ENCODE results near the gene OSTN.
"Not testable (repeated sequence)": the region's sequence is repeated elsewhere in the genome, so short reads cannot be mapped to it uniquely, and the experiment has no call there.

Gene OSTN

DNA sequence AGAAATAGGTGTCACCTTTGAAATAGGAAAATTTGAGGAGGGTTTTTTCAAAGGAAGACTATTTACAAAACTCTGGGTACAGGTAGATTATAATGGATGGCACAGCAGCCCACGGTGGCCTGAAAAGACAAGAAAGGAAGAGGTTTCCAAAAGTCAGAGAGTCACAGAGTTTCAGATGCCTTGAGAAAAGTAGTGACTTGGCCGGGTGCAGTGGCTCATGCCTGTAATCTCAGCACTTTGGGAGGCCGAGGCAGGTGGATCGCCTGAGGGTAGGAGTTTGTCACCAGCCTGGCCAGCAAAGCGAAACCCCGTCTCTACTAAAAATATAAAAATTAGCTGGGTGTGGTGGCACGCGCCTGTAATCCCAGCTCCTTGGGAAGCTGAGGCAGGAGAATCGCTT lies 35.2 kb downstream of the OSTN start:
- Histone ChIP-seq H3K4me1 (ENCODE audit: control insufficient read depth, insufficient read depth, low read length) (peaks cover 38% of the 10 kb centered on the region), H3K27ac (ENCODE audit: low read depth, low read length) (no peak overlapping the region)

DNA sequence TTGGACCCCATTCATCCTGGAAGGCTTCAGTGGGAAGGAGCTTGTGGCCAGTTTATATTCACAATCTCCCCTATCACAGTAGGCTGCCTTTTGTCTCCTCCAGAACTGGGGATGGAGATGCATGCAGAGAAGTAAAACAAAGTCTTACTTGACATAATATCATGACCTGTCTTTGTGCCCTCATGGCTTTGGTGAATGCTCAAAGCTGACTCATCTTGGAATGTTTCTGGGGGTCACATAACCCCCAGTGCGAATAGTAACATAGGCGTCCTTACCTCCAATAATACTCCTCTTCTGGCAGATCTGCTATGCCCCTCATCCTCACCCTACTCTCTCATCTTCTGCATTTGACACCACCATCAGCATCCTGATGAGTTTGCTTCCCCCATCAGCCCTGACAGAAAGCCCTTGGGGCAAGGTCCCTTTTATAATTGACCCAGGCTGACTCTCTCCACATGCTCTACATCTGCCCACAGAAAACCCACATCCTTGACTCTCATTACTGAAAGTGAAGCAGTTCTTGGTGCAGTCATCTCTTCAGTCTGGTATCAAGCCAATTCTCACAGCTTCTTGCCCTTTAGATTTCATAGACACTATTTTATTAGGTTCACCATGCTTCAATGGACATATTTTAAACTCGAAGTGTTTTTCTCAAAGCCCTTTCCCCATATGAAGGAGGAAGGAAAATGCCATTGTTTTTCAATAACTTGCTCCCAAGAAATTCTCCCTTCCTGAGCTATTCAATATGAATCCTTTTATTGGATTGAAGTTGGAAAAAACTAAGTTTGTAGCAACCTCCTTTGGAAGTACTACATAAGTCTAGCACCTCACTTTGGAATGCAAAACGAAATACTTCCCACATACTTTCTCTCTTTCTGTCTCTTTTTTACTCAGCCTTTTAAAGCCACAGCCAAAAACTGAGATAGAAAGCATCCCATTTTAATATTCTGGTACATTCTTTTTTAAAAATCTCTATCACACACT lies 36.6 kb downstream of the OSTN start:
- H3K9me3 ChIP-seq (ENCODE audit: control insufficient read depth, insufficient read depth, low read length): no peaks in the 10 kb centered on the region
- H3K4me1 ChIP-seq (ENCODE audit: control insufficient read depth, insufficient read depth, low read length): peaks cover 52% of the 10 kb centered on the region
- H3K36me3 ChIP-seq (ENCODE audit: control insufficient read depth, insufficient read depth, low read length): no peaks in the 10 kb centered on the region
- no peak overlapping the region for H3K27ac ChIP-seq (ENCODE audit: low read depth, low read length)
- H3K4me3 ChIP-seq (ENCODE audit: low read depth, low read length): no peak overlapping the region
- H3K27me3 ChIP-seq (ENCODE audit: control insufficient read depth, insufficient read depth, low read length): no peaks in the 10 kb centered on the region
- H3K9ac ChIP-seq (ENCODE audit: low read depth, low read length): no peak overlapping the region

More for the DNA sequence above, 35.2 kb downstream of the OSTN start:
- Histone ChIP-seq H3K27me3 (ENCODE audit: control insufficient read depth, insufficient read depth, low read length) (no peaks in the 10 kb centered on the region), H3K9me3 (ENCODE audit: control insufficient read depth, insufficient read depth, low read length) (no peaks in the 10 kb centered on the region), H3K9ac (ENCODE audit: low read depth, low read length) (no peak overlapping the region), H3K4me3 (ENCODE audit: low read depth, low read length) (no peak overlapping the region), H3K36me3 (ENCODE audit: control insufficient read depth, insufficient read depth, low read length) (no peaks in the 10 kb centered on the region)

- H3K9ac ChIP-seq (ENCODE audit: low read depth, low read length): no peak overlapping the region
- H3K4me3 ChIP-seq (ENCODE audit: low read depth, low read length): no peak overlapping the region
- no peaks in the 10 kb centered on the region for H3K9me3 ChIP-seq (ENCODE audit: control insufficient read depth, insufficient read depth, low read length)
- no peaks in the 10 kb centered on the region for H3K36me3 ChIP-seq (ENCODE audit: control insufficient read depth, insufficient read depth, low read length)
- peaks cover 54% of the 10 kb centered on the region for H3K4me1 ChIP-seq (ENCODE audit: control insufficient read depth, insufficient read depth, low read length)
- no peaks in the 10 kb centered on the region for H3K27me3 ChIP-seq (ENCODE audit: control insufficient read depth, insufficient read depth, low read length)
- no peak overlapping the region for H3K27ac ChIP-seq (ENCODE audit: low read depth, low read length)
These were observed 37.6 kb downstream of the OSTN start for GRCh38 chr3:191236646-191237045.

DNA sequence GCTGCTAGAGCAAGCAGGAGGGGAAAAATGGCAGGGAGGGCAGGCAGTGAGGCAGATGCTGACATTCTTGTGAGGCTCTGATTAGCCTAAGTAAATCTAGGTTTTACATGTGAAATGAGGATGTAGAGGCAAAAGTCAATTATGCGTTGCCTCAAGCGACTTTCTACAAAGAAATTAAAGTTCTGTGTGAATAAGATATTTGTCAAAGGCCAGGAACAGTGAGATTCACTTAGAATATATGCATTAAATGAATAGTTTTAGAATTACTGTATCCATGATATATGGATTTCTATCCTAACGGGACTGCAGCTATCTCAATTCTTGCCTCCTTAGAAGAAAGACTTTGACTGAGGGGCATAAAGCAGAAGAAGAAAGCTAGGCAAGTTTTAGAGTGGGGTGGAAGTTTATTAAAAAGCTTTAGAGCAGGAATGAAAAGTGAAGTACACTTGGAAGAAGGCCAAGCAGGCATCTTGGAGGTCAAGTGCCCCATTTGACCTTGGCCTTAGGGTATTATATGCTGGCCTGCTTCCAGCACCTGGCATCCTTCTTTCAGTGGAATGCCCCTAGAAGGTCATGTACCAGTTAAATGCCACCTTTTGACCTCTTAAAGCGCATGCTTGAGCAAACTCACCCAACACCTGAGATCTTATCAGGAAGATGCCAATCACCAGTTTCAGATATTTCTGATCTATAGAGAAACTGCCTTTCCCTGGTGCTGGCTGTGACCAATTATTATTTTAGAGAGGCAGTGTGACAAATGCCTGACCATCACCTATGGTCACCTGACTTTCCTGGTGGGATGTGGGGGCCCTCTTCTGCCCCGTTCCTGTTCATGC lies 38.2 kb downstream of the OSTN start:
- peaks cover 54% of the 10 kb centered on the region for H3K4me1 ChIP-seq (ENCODE audit: control insufficient read depth, insufficient read depth, low read length)
- H3K4me3 ChIP-seq (ENCODE audit: low read depth, low read length): no peak overlapping the region
- no peaks in the 10 kb centered on the region for H3K36me3 ChIP-seq (ENCODE audit: control insufficient read depth, insufficient read depth, low read length)
- H3K9me3 ChIP-seq (ENCODE audit: control insufficient read depth, insufficient read depth, low read length): no peaks in the 10 kb centered on the region
- peak overlapping the region; percentile 81 for H3K27ac ChIP-seq (ENCODE audit: low read depth, low read length)
- no peak overlapping the region for H3K9ac ChIP-seq (ENCODE audit: low read depth, low read length)
- no peaks in the 10 kb centered on the region for H3K27me3 ChIP-seq (ENCODE audit: control insufficient read depth, insufficient read depth, low read length)

GRCh38 chr3:191238321-191238817 lies 39.3 kb downstream of the OSTN start:
- no peaks in the 10 kb centered on the region for H3K36me3 ChIP-seq (ENCODE audit: control insufficient read depth, insufficient read depth, low read length)
- no peak overlapping the region for H3K9ac ChIP-seq (ENCODE audit: low read depth, low read length)
- H3K4me1 ChIP-seq (ENCODE audit: control insufficient read depth, insufficient read depth, low read length): peaks cover 54% of the 10 kb centered on the region
- no peaks in the 10 kb centered on the region for H3K9me3 ChIP-seq (ENCODE audit: control insufficient read depth, insufficient read depth, low read length)
- H3K27ac ChIP-seq (ENCODE audit: low read depth, low read length): peak overlapping the region; percentile 81
- no peak overlapping the region for H3K4me3 ChIP-seq (ENCODE audit: low read depth, low read length)
- H3K27me3 ChIP-seq (ENCODE audit: control insufficient read depth, insufficient read depth, low read length): no peaks in the 10 kb centered on the region

DNA sequence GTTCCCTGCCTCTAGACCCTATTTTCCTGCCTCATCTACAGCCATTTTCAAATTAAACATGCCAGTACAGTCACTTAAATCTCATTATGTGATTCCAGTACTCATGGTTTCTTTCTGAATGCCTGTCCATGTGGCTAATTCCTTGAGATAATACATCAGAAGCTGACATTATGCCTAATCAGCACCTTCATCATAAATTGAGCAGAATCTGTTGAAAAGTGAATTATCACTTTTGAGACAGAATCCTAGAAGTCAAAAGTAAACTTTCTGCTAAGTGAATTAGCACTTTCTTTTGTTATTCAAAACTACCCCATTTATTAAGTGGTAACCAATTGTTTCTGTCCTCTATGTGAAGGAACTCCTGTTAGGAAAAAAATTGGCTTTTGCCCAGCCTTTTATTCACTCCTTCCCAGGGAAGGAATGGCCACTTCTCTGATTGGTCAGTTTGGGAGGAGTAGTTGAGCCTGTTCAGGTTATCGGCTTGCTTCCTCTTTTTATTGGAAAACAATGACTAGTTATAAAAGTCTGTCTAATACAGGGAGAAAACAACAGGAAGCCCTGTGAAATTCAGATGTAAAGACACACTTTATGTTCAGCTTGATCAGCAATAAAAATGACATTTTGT lies 40.5 kb downstream of the OSTN start:
- Histone ChIP-seq H3K9ac (ENCODE audit: low read depth, low read length) (no peak overlapping the region), H3K9me3 (ENCODE audit: control insufficient read depth, insufficient read depth, low read length) (no peaks in the 10 kb centered on the region), H3K4me3 (ENCODE audit: low read depth, low read length) (no peak overlapping the region), H3K4me1 (ENCODE audit: control insufficient read depth, insufficient read depth, low read length) (peaks cover 54% of the 10 kb centered on the region), H3K36me3 (ENCODE audit: control insufficient read depth, insufficient read depth, low read length) (no peaks in the 10 kb centered on the region), H3K27me3 (ENCODE audit: control insufficient read depth, insufficient read depth, low read length) (no peaks in the 10 kb centered on the region), H3K27ac (ENCODE audit: low read depth, low read length) (peak overlapping the region; percentile 81)

GRCh38 chr3:191240486-191240885 lies 41.4 kb downstream of the OSTN start:
- no peak overlapping the region for H3K9ac ChIP-seq (ENCODE audit: low read depth, low read length)
- no peak overlapping the region for H3K27ac ChIP-seq (ENCODE audit: low read depth, low read length)
- H3K27me3 ChIP-seq (ENCODE audit: control insufficient read depth, insufficient read depth, low read length): no peaks in the 10 kb centered on the region
- H3K9me3 ChIP-seq (ENCODE audit: control insufficient read depth, insufficient read depth, low read length): no peaks in the 10 kb centered on the region
- H3K4me3 ChIP-seq (ENCODE audit: low read depth, low read length): no peak overlapping the region
- no peaks in the 10 kb centered on the region for H3K36me3 ChIP-seq (ENCODE audit: control insufficient read depth, insufficient read depth, low read length)
- peaks cover 53% of the 10 kb centered on the region for H3K4me1 ChIP-seq (ENCODE audit: control insufficient read depth, insufficient read depth, low read length)

GRCh38 chr3:191244242-191244867 lies 45.3 kb downstream of the OSTN start:
- Histone ChIP-seq H3K4me3 (ENCODE audit: low read depth, low read length) (no peak overlapping the region), H3K27ac (ENCODE audit: low read depth, low read length) (no peak overlapping the region), H3K27me3 (ENCODE audit: control insufficient read depth, insufficient read depth, low read length) (no peaks in the 10 kb centered on the region), H3K9me3 (ENCODE audit: control insufficient read depth, insufficient read depth, low read length) (no peaks in the 10 kb centered on the region), H3K9ac (ENCODE audit: low read depth, low read length) (no peak overlapping the region), H3K36me3 (ENCODE audit: control insufficient read depth, insufficient read depth, low read length) (no peaks in the 10 kb centered on the region), H3K4me1 (ENCODE audit: control insufficient read depth, insufficient read depth, low read length) (peaks cover 18% of the 10 kb centered on the region)

DNA sequence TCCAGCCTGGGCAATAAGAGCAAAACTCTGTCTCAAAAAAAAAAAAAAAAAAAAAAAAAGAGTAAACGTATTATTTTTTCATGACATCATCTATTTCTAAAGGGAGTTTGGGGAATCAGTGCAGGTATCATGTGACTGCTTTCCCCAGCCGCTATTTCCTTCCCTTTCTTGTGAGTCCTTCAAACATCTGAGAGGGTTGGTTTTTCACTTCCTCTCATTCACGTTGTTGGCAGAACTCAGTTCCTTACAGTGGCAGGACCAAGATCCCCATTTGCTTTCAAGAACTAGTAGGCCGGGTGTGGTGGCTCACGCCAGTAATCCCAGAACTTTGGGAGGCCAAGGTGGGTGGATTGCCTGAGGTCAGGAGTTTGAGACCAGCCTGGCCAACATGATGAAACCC lies 47.0 kb downstream of the OSTN start:
- not testable (repeated sequence) for H3K9me3 ChIP-seq (ENCODE audit: control insufficient read depth, insufficient read depth, low read length); H3K27me3 ChIP-seq (ENCODE audit: control insufficient read depth, insufficient read depth, low read length); H3K9ac ChIP-seq (ENCODE audit: low read depth, low read length); H3K36me3 ChIP-seq (ENCODE audit: control insufficient read depth, insufficient read depth, low read length); H3K4me3 ChIP-seq (ENCODE audit: low read depth, low read length); H3K27ac ChIP-seq (ENCODE audit: low read depth, low read length)
- H3K4me1 ChIP-seq (ENCODE audit: control insufficient read depth, insufficient read depth, low read length): peaks cover 10% of the 10 kb centered on the region; the same call in 1 of the 2 replicates

GRCh38 chr3:191246630-191247029 lies 47.6 kb downstream of the OSTN start:
- Histone ChIP-seq H3K9me3 (ENCODE audit: control insufficient read depth, insufficient read depth, low read length) (no peaks in the 10 kb centered on the region), H3K27ac (ENCODE audit: low read depth, low read length) (no peak overlapping the region), H3K9ac (ENCODE audit: low read depth, low read length) (no peak overlapping the region), H3K27me3 (ENCODE audit: control insufficient read depth, insufficient read depth, low read length) (no peaks in the 10 kb centered on the region), H3K4me1 (ENCODE audit: control insufficient read depth, insufficient read depth, low read length) (peaks cover 10% of the 10 kb centered on the region; the same call in 1 of the 2 replicates), H3K36me3 (ENCODE audit: control insufficient read depth, insufficient read depth, low read length) (no peaks in the 10 kb centered on the region), H3K4me3 (ENCODE audit: low read depth, low read length) (no peak overlapping the region)
